Progenitor cell of endocrine pancreas (in vitro differentiated cells): Measurements from ENCODE around the gene HYOU1. TPM values are rescaled to one million over a fixed set of nuclear protein-coding genes. Genes with fewer than 3 reads are reported as not detected.
"Not testable (repeated sequence)": the region's sequence is repeated elsewhere in the genome, so short reads cannot be mapped to it uniquely, and the experiment has no call there.

ENCODE experiments used
- DNase-seq: peaks from one replicate; pipeline ENCODE4 v3.0.0; 2021; ENCODE audit warnings: low spot score; ENCODE audit not compliant: unreplicated experiment
- H3K27ac Mint-ChIP-seq: 2 replicates; pipeline ENCODE4 v1.8.0; 2021; ENCODE audit warnings: mild to moderate bottlenecking, moderate library complexity, mixed read lengths
- H3K27me3 Mint-ChIP-seq: 2 replicates; pipeline ENCODE4 v1.8.0; 2021; ENCODE audit warnings: mixed read lengths
- H3K36me3 Mint-ChIP-seq: 2 replicates; pipeline ENCODE4 v1.8.0; 2022; ENCODE audit warnings: mixed read lengths; ENCODE audit not compliant: insufficient read depth
- H3K4me1 Mint-ChIP-seq: 2 replicates; pipeline ENCODE4 v1.8.0; 2021; ENCODE audit warnings: low read depth, mixed read lengths
- H3K4me3 Mint-ChIP-seq: 2 replicates; pipeline ENCODE4 v1.8.0; 2021; ENCODE audit warnings: low read depth, mild to moderate bottlenecking, moderate library complexity, mixed read lengths
- H3K9me3 Mint-ChIP-seq: 2 replicates; pipeline ENCODE4 v1.8.0; 2021; ENCODE audit warnings: low read depth, mixed read lengths
- total RNA-seq: library from RNA; stranded (reverse); gene quantifications from 2 replicates; pipeline ENCODE4 v1.2.1, GENCODE V29; 2021
- TF ChIP-seq, protein P1 (sequence below): fragments of 200-600 bp; sonication (generic); IDR thresholded peaks from one replicate; pipeline ENCODE4 v1.5.0; 2021; ENCODE audit warnings: antibody characterized with exemption, mild to moderate bottlenecking; ENCODE audit not compliant: unreplicated experiment

HYOU1 gene
- total RNA-seq, 1 donor from 2014 or later = 199 TPM

DNA sequence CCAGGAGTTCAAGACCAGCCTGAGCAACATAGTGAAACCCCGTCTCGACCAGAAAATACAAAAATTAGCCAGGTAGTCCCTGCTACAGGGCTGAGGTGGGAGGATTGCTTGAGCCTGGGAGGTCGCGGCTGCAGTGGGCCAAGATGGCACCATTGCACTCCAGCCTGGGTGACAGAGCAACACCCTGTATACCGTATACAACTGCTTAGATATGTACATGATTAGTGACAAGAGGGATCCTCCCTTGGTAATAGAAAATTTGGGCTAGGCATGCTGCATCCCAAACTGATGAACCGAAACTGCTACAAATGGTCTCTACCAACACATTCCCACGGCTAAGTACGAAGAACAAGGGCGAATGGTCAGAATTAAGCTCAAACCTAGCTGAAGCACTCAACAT is 14.1 kb downstream of the HYOU1 start:
- H3K4me1 Mint-ChIP-seq = peaks cover 3% of the 10 kb centered on the region
- H3K27me3 Mint-ChIP-seq = peaks cover 4% of the 10 kb centered on the region
- no peak overlapping the region for H3K4me3 Mint-ChIP-seq
- H3K9me3 Mint-ChIP-seq = no peaks in the 10 kb centered on the region
- peaks cover 10% of the 10 kb centered on the region for H3K36me3 Mint-ChIP-seq
- no peak for DNase-seq
- TF ChIP-seq, protein P1, sequence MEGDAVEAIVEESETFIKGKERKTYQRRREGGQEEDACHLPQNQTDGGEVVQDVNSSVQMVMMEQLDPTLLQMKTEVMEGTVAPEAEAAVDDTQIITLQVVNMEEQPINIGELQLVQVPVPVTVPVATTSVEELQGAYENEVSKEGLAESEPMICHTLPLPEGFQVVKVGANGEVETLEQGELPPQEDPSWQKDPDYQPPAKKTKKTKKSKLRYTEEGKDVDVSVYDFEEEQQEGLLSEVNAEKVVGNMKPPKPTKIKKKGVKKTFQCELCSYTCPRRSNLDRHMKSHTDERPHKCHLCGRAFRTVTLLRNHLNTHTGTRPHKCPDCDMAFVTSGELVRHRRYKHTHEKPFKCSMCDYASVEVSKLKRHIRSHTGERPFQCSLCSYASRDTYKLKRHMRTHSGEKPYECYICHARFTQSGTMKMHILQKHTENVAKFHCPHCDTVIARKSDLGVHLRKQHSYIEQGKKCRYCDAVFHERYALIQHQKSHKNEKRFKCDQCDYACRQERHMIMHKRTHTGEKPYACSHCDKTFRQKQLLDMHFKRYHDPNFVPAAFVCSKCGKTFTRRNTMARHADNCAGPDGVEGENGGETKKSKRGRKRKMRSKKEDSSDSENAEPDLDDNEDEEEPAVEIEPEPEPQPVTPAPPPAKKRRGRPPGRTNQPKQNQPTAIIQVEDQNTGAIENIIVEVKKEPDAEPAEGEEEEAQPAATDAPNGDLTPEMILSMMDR = no peak
- no peak overlapping the region for H3K27ac Mint-ChIP-seq

DNA sequence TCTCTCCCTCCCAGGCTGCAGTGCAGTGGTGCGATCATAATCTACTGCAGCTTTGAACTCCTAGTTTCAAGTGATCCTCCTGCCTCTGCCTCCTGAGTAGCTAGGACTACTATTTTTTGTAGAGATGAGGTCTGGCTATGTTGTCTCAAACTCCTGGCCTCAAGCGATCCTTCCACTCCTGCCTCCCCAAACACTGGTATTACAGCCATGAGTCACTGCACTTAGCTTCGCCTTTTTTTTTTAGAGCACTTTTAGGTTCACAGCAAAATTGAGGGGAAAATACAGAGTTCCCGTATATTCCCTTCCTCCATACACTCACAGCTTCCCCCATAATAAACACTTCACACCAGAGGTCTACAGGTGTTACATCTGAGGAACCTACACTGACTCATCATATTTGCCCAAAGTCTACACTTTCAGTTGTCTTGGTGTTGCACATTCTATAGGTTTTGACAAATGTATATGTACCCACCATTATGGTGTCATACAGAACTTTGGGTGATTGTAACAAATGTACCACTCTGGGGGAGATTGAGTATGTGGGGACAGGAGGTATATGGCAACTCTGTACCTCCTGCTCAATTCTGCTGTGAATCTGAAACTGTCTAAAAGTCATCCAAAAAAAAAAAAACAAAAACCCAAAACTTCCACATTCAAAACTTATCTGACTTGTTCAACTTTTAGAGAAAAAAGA is 15.0 kb downstream of the HYOU1 start:
- peaks cover 5% of the 10 kb centered on the region for H3K36me3 Mint-ChIP-seq
- DNase-seq = no peak
- TF ChIP-seq, protein P1 = no peak
- peaks cover 4% of the 10 kb centered on the region for H3K27me3 Mint-ChIP-seq
- no peaks in the 10 kb centered on the region for H3K9me3 Mint-ChIP-seq
- H3K4me3 Mint-ChIP-seq = no peak overlapping the region
- peaks cover 3% of the 10 kb centered on the region for H3K4me1 Mint-ChIP-seq
- no peak overlapping the region for H3K27ac Mint-ChIP-seq

DNA sequence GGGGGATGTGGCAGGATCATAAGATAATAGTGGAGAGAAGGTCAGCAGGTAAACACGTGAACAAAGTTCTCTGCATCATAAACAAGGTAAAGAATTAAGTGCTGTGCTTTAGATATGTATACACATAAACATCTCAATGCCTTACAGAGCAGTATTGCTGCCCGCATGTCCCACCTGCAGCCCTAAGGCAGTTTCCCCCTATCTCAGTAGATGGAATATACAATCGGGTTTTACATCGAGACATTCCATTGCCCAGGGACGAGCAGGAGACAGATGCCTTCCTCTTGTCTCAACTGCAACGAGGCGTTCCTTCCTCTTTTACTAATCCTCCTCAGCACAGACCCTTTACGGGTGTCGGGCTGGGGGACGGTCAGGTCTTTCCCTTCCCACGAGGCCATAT is 17.5 kb downstream of the HYOU1 start:
- DNase-seq, H3K36me3 Mint-ChIP-seq, H3K27me3 Mint-ChIP-seq, H3K27ac Mint-ChIP-seq, H3K4me1 Mint-ChIP-seq, H3K4me3 Mint-ChIP-seq, H3K9me3 Mint-ChIP-seq: not testable (repeated sequence)

DNA sequence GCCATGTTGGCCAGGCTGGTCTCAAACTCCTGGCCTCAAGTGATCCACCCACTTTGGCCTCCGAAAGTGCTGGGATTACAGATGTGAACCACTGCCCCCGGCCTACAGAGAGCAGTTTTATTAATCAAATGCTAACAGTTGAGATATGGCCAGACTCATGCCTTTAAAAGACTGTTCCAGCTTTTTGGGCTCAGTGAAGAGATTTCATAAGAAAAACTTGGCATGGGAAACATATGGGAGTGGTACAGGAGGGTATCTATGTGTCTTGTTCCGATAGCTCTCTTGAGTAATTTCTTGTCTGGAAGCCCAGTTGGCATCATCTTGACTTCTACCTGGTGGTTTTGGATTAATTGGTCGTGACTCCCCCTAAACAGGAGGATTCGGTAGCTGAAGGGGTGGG is 18.1 kb downstream of the HYOU1 start:
- Mint-ChIP-seq H3K4me1 (peaks cover 3% of the 10 kb centered on the region), H3K36me3 (no peaks in the 10 kb centered on the region), H3K9me3 (no peaks in the 10 kb centered on the region), H3K27me3 (peaks cover 4% of the 10 kb centered on the region), H3K27ac (peak overlapping the region; percentile 77), H3K4me3 (no peak overlapping the region)
- no peak for DNase-seq
- TF ChIP-seq, protein P1 = no peak

DNA sequence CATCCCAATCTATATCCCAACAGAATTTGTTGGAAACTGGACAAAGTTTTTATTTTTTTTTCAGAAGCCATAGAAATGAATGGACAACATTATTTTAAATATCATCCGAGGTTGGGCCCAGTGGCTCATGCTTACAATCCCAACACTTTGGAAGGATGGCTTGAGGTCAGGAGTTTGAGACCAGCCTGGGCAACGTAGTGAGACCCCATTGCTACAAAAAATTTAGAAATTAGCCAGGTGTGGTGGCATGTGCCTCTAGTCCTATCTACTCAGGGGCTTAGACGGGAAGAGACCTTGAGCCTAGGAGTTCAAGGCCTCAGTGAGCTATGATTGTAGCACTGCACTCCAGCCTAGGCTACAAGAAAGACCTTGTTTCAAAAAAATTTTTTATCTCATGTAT is 22.2 kb downstream of the HYOU1 start:
- peaks cover 5% of the 10 kb centered on the region for H3K4me1 Mint-ChIP-seq
- DNase-seq = no peak
- no peak overlapping the region for H3K4me3 Mint-ChIP-seq

DNA sequence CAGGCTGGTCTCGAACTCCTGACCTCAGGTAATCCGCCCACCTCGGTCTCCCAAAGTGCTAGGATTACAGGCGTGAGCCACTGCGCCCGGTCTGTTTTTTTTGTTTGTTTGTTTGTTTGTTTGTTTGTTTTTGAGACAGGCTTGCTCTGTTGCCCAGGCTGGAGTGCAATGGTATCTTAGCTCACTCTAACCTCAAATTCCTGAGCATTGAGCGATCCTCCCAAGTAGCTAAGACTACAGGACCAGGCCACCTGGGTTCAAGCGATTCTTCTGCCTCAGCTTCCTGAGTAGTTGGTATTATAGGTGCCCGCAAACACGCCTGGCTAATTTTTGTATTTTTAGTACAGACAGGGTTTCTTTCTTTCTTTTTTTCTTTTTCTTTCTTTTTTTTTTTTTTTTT is 23.6 kb downstream of the HYOU1 start:
- H3K36me3 Mint-ChIP-seq, H3K4me3 Mint-ChIP-seq, H3K27me3 Mint-ChIP-seq, H3K9me3 Mint-ChIP-seq, DNase-seq, H3K27ac Mint-ChIP-seq: not testable (repeated sequence)
- peaks cover 16% of the 10 kb centered on the region for H3K4me1 Mint-ChIP-seq

More for the DNA sequence above, 22.2 kb downstream of the HYOU1 start:
- no peaks in the 10 kb centered on the region for H3K9me3 Mint-ChIP-seq
- no peaks in the 10 kb centered on the region for H3K36me3 Mint-ChIP-seq
- peaks cover 7% of the 10 kb centered on the region for H3K27me3 Mint-ChIP-seq
- TF ChIP-seq, protein P1 = no peak
- H3K27ac Mint-ChIP-seq = no peak overlapping the region
